Mesenchymal stem cell (in vitro differentiated cells and primary cell): ENCODE data around the gene HTR3D.

Experiments used
- DNase-seq: peaks from one replicate; pipeline ENCODE4 v3.0.0-alpha.2; 2013
- H2AFZ ChIP-seq: one replicate; pipeline ENCODE4 v1.6.1; 2013; ENCODE audit warnings: low read depth, mild to moderate bottlenecking, control low read depth, inconsistent platforms, low read length, moderate library complexity
- H2AK5ac ChIP-seq: 2 replicates; pipeline ENCODE4 v1.6.1; 2013; ENCODE audit warnings: low read length, moderate library complexity, mild to moderate bottlenecking, inconsistent platforms; ENCODE audit not compliant: severe bottlenecking
- H2BK120ac ChIP-seq: one replicate; pipeline ENCODE4 v1.6.1; 2013; ENCODE audit warnings: low read depth, mild to moderate bottlenecking, inconsistent platforms, low read length, moderate library complexity
- H2BK12ac ChIP-seq, 2 experiments: one replicate each; pipeline ENCODE4 v1.6.1; 2013; ENCODE audit warnings: inconsistent platforms in 2 of 2, low read length in 2 of 2, mild to moderate bottlenecking in 2 of 2, moderate library complexity in 2 of 2, control low read depth in 1 of 2
- H2BK15ac ChIP-seq: one replicate; pipeline ENCODE4 v1.6.1; 2013; ENCODE audit warnings: mild to moderate bottlenecking, low read depth, inconsistent platforms; ENCODE audit not compliant: poor library complexity, severe bottlenecking
- H2BK5ac ChIP-seq: 2 replicates; pipeline ENCODE4 v1.6.1; 2013; ENCODE audit warnings: low read depth, mild to moderate bottlenecking, low read length, control low read depth, inconsistent platforms; ENCODE audit not compliant: poor library complexity, severe bottlenecking
- H3K14ac ChIP-seq, 2 experiments: one replicate each; pipeline ENCODE4 v1.6.1; 2013; ENCODE audit warnings: inconsistent platforms in 2 of 2, low read length in 2 of 2, control low read depth in 1 of 2, mild to moderate bottlenecking in 1 of 2, moderate library complexity in 1 of 2
- H3K18ac ChIP-seq, 2 experiments: one replicate each; pipeline ENCODE4 v1.6.1; 2013; ENCODE audit warnings: inconsistent platforms in 2 of 2, low read length in 2 of 2, control low read depth in 1 of 2, low read depth in 1 of 2, mild to moderate bottlenecking in 1 of 2
- H3K23ac ChIP-seq, 2 experiments: one replicate each; pipeline ENCODE4 v1.6.1; 2013; ENCODE audit warnings: inconsistent platforms in 2 of 2, low read length in 2 of 2, mild to moderate bottlenecking in 2 of 2, moderate library complexity in 2 of 2, control low read depth in 1 of 2
- H3K27ac ChIP-seq: 2 replicates; pipeline ENCODE4 v1.5.1; 2013; ENCODE audit warnings: mild to moderate bottlenecking, moderate library complexity, low read length, control low read depth, inconsistent platforms; ENCODE audit not compliant: poor library complexity, severe bottlenecking
- H3K27me3 ChIP-seq, 2 experiments: 2 replicates each; pipeline versions ENCODE4 v1.6.1 to v1.7.0; 2013; ENCODE audit warnings: low read length in 2 of 2, mild to moderate bottlenecking in 2 of 2, moderate library complexity in 2 of 2, control low read depth in 1 of 2, inconsistent platforms in 1 of 2; ENCODE audit not compliant: control insufficient read depth in 1 of 2, insufficient read depth in 1 of 2
- H3K36me3 ChIP-seq, 2 experiments: 2 replicates each; pipeline versions ENCODE4 v1.6.1 to v1.7.0; 2013; ENCODE audit warnings: low read length in 2 of 2, control low read depth in 1 of 2, inconsistent platforms in 1 of 2, low read depth in 1 of 2, mild to moderate bottlenecking in 1 of 2; ENCODE audit not compliant: insufficient read depth in 2 of 2, control insufficient read depth in 1 of 2
- H3K4ac ChIP-seq, 2 experiments: one replicate each; pipeline ENCODE4 v1.6.1; 2013; ENCODE audit warnings: inconsistent platforms in 2 of 2, low read length in 2 of 2, mild to moderate bottlenecking in 2 of 2, moderate library complexity in 2 of 2, control low read depth in 1 of 2, low read depth in 1 of 2
- H3K4me1 ChIP-seq: 2 replicates; pipeline ENCODE4 v1.6.1; 2013; ENCODE audit warnings: low read depth, low read length, control low read depth; ENCODE audit not compliant: control insufficient read depth, insufficient read depth
- H3K4me2 ChIP-seq: 2 replicates; pipeline ENCODE4 v1.6.1; 2013; ENCODE audit warnings: low read length, mild to moderate bottlenecking, inconsistent platforms; ENCODE audit not compliant: poor library complexity, severe bottlenecking
- H3K4me3 ChIP-seq, 2 experiments: 2 replicates each; pipeline versions ENCODE4 v1.5.1 to v1.7.0; 2013; ENCODE audit warnings: low read length in 2 of 2, mild to moderate bottlenecking in 2 of 2, control low read depth in 1 of 2, low read depth in 1 of 2; ENCODE audit not compliant: insufficient read depth in 1 of 2
- H3K79me1 ChIP-seq: replicated peaks from 2 replicates; pipeline ENCODE4 v1.6.1; 2013; ENCODE audit warnings: mild to moderate bottlenecking, control low read depth, low read length, inconsistent platforms; ENCODE audit not compliant: poor library complexity, severe bottlenecking
- H3K9ac ChIP-seq: 2 replicates; pipeline ENCODE4 v1.7.0; 2013; ENCODE audit warnings: mild to moderate bottlenecking, low read length, moderate library complexity
- H3K9me3 ChIP-seq: 2 replicates; pipeline ENCODE4 v1.7.0; 2013; ENCODE audit warnings: mild to moderate bottlenecking, low read length; ENCODE audit not compliant: control insufficient read depth
- H4K8ac ChIP-seq: one replicate; pipeline ENCODE4 v1.6.1; 2013; ENCODE audit warnings: inconsistent platforms, mild to moderate bottlenecking, low read length, moderate library complexity
- H4K91ac ChIP-seq: one replicate; pipeline ENCODE4 v1.6.1; 2013; ENCODE audit warnings: mild to moderate bottlenecking, low read length, inconsistent platforms
- WGBS: methylation state at CpG from one replicate; pipeline ENCODE4 v1.1.7; 2013; ENCODE audit warnings: mixed read lengths; 5-methylcytosine and 5-hydroxymethylcytosine counted together

Gene HTR3D

DNA sequence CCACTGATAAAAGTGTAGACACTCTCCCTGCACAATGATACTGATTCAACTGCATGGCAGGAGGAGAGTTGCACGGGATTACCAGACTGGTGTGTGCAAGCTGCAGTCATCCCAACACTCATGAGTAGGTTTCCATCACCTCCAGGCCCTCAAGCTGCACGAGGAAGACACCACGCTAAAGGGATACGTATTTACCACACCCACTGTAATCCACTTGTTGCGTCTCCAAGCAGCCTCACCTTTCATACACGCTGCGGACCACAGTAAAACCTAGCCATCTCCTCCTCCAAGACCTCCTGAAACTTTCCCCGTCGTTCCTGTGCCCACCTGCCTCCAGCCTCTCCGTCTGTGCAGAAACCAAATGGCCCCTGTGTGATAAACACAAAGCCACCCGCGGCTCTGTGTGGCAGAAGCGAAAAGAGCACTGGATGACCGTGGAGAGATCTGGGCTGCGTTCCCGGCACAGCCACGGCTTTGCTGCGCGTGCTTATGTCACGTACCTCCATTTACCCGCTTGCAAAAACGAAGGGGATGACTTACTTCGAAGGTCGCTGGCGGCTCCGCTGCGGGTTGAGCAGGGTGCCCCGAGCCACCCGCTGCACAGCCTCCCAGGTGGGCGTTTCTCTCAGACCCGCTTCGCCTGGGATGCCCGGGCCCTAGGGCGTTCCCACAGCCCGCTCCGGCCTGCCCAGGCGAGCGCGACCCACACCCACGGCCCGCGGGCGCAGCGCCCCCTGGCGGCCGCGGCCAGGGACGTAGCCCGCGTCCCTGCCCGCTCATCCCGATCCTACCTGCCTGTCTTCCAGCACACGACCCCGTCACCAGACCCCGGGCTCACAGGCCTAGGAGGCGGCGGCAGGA, 14.5 kb upstream of the HTR3D start:
- Histone ChIP-seq H4K91ac (peak overlapping the region; percentile 83), H2AFZ (peak overlapping the region; percentile 100), H3K9me3 (no peaks in the 10 kb centered on the region), H3K27me3 (peaks cover 0 to 4% of the 10 kb centered on the region in 2 experiments), H3K36me3 (peaks cover 0 to 18% of the 10 kb centered on the region in 2 experiments), H3K14ac (peak overlapping the region in 1 of 2 experiments; percentile 99), H3K4me2 (peak overlapping the region; percentile 66), H2BK12ac (peak overlapping the region in 1 of 2 experiments; percentile 42), H2BK120ac (peak overlapping the region; percentile 82), H2AK5ac (no peak overlapping the region), H2BK5ac (no peak overlapping the region), H2BK15ac (peak overlapping the region; percentile 52), H4K8ac (peak overlapping the region; percentile 98), H3K27ac (peak overlapping the region; percentile 47), H3K4ac (peak overlapping the region; percentile 57 to 96), H3K4me3 (peak overlapping the region; percentile 100), H3K23ac (peak overlapping the region in 1 of 2 experiments; percentile 75), H3K18ac (peak overlapping the region; percentile 98 to 99), H3K4me1 (peaks cover 9% of the 10 kb centered on the region), H3K9ac (peak overlapping the region; percentile 94), H3K79me1 (peaks cover 20% of the 10 kb centered on the region)
- 42% methylated on average over 49 of the region's 57 CpGs for WGBS
- peak; percentile 57 for DNase-seq

- Histone ChIP-seq H3K14ac (peak within 1 kb of the TSS in 1 of 2 experiments; percentile 99), H3K27ac (peak within 1 kb of the TSS; percentile 61), H3K9ac (peak within 1 kb of the TSS; percentile 94), H3K4ac (peak within 1 kb of the TSS; percentile 57 to 96), H4K8ac (peak within 1 kb of the TSS; percentile 98), H3K9me3 (no peaks in the 10 kb centered on the region), H3K4me3 (peak within 1 kb of the TSS; percentile 100), H3K27me3 (peaks cover 0 to 4% of the 10 kb centered on the region in 2 experiments), H2BK120ac (peak within 1 kb of the TSS; percentile 82), H2BK12ac (peak within 1 kb of the TSS in 1 of 2 experiments; percentile 42), H2AK5ac (no peak within 1 kb of the TSS), H2BK15ac (peak within 1 kb of the TSS; percentile 52), H3K23ac (peak within 1 kb of the TSS in 1 of 2 experiments; percentile 75), H3K4me2 (peak within 1 kb of the TSS; percentile 80), H4K91ac (peak within 1 kb of the TSS; percentile 89), H3K18ac (peak within 1 kb of the TSS; percentile 98 to 99), H2AFZ (peak within 1 kb of the TSS; percentile 100), H2BK5ac (no peak within 1 kb of the TSS), H3K79me1 (peaks cover 20% of the 10 kb centered on the region), H3K4me1 (peaks cover 9% of the 10 kb centered on the region), H3K36me3 (peaks cover 0 to 11% of the 10 kb centered on the region in 2 experiments)
- under 1% methylated on average over 54 of the region's 55 CpGs for WGBS
- DNase-seq, result peak; percentile 93
Measured at GRCh38 chr3:184017672-184018423, 13.7 kb upstream of the HTR3D start, which contains the start of gene ABCC5. Gene ABCC5 (minus strand): TSS chr3:184017884. CDS start chr3:184014392, 3,492 bp downstream.

DNA sequence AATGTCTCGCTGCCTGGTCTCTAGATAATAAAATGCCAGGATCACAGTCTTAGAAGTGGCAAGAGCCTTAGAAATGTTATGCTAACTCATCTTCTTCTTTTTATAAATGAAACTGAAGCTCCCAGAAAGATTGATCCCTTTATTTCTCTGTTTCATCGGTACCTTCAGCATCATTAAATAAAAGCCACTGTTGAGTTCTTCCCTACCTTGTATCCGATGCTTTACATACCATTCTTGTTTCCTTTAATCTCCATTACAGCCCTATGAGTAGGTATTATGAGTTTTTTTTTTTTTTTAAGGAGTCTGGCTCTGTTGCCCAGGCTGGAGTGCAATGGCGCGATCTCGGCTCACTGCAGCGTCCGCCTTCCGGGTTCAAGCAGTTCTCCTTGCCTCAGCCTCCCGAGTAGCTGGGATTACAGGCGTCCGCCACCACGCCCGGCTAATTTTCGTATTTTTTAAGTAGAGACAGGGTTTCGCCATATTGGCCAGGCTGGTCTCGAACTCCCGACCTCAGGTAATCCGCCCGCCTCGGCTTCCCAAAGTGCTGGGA, 13.0 kb upstream of the HTR3D start:
- peak overlapping the region; percentile 80 for H3K4me2 ChIP-seq
- H2BK12ac ChIP-seq, result no peak overlapping the region
- H3K9me3 ChIP-seq, result no peaks in the 10 kb centered on the region
- H3K18ac ChIP-seq, result peak overlapping the region in 1 of 2 experiments; percentile 98
- H2BK15ac ChIP-seq, result no peak overlapping the region
- peak overlapping the region in 1 of 2 experiments; percentile 75 for H3K4ac ChIP-seq
- no peak overlapping the region for H2BK5ac ChIP-seq
- no peak for DNase-seq
- no peak overlapping the region for H2AK5ac ChIP-seq
- H3K36me3 ChIP-seq, result peaks cover 0 to 6% of the 10 kb centered on the region in 2 experiments
- H3K23ac ChIP-seq, result no peak overlapping the region
- peak overlapping the region in 1 of 2 experiments; percentile 100 for H3K4me3 ChIP-seq
- H4K8ac ChIP-seq, result peak overlapping the region; percentile 96
- peak overlapping the region; percentile 94 for H3K9ac ChIP-seq
- H2AFZ ChIP-seq, result peak overlapping the region; percentile 72
- peak overlapping the region; percentile 61 for H3K27ac ChIP-seq
- H4K91ac ChIP-seq, result no peak overlapping the region
- H3K79me1 ChIP-seq, result peaks cover 20% of the 10 kb centered on the region
- peaks cover 3 to 4% of the 10 kb centered on the region in 2 experiments for H3K27me3 ChIP-seq
- H2BK120ac ChIP-seq, result no peak overlapping the region
- H3K4me1 ChIP-seq, result peaks cover 9% of the 10 kb centered on the region
- WGBS, result 92% methylated on average over 20 of the region's 21 CpGs
- H3K14ac ChIP-seq, result peak overlapping the region in 1 of 2 experiments; percentile 95
